BJ (cell line): ENCODE results near the gene ERG. TPM values are rescaled to one million over a fixed set of nuclear protein-coding genes. Genes with fewer than 3 reads are reported as not detected.

Source experiments
- CTCF ChIA-PET: fragments of 350-600 bp; formaldehyde crosslinking; extraction: SDS; loops from one replicate; lab custom pipeline; 2021; ENCODE audit warnings: antibody characterized with exemption, inconsistent platforms; lab: Yijun Ruan, JAX
- POLR2A ChIA-PET: fragments of 300-600 bp; sonication (Branson Sonifier 250); formaldehyde crosslinking; extraction: SDS; loops from one replicate; lab custom pipeline; 2021; ENCODE audit warnings: antibody characterized with exemption; lab: Charles Lee
- DNase-seq: peaks from one replicate; pipeline ENCODE4 v3.0.0-alpha.2; 2011; ENCODE audit warnings: low read depth
- H3K27me3 ChIP-seq: 2 replicates; pipeline ENCODE4 v1.6.0; 2011; ENCODE audit warnings: low read length; ENCODE audit not compliant: control insufficient read depth, insufficient read depth
- H3K36me3 ChIP-seq: 2 replicates; pipeline ENCODE4 v1.5.1; 2011; ENCODE audit warnings: low read length; ENCODE audit not compliant: control insufficient read depth, insufficient read depth
- H3K4me3 ChIP-seq: 2 replicates; pipeline ENCODE4 v1.5.1; 2011; ENCODE audit warnings: low read depth, mild to moderate bottlenecking, control low read depth, low read length
- polyA plus RNA-seq: library from polyadenylated mRNA; depleted of rRNA; stranded (reverse); fragments of >200 nt; gene quantifications from 2 replicates; pipeline ENCODE4 v1.2.3, GENCODE V29; 2011
- TF ChIP-seq, protein P1 (sequence below): IDR thresholded peaks from 2 replicates; pipeline ENCODE4 v1.5.1; 2011; ENCODE audit warnings: low read depth, mild to moderate bottlenecking, control low read depth, inconsistent platforms, low read length, moderate library complexity; ENCODE audit not compliant: insufficient read depth

The ERG gene
- polyA plus RNA-seq, 1 experiment = not detected

DNA sequence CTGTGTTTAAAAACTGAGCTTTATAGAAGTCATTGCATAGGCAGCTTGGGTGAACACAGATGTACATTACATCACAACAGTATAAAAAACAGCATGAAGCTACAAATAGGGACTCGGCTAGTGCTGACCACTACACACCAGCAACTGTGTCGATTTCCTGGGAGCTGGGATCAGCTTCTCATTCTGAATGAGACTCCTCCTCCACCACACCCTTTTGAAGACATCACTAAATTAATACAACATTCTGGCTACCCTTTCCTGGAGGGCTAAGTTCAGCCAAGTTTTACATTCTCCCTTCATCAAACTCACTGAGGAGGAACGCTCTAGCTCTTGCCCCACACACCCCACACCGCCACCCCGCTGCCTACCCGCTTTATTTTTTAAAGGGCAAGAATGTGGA, 102.7 kb downstream of the ERG start:
- POLR2A ChIA-PET = no interaction called here

DNA sequence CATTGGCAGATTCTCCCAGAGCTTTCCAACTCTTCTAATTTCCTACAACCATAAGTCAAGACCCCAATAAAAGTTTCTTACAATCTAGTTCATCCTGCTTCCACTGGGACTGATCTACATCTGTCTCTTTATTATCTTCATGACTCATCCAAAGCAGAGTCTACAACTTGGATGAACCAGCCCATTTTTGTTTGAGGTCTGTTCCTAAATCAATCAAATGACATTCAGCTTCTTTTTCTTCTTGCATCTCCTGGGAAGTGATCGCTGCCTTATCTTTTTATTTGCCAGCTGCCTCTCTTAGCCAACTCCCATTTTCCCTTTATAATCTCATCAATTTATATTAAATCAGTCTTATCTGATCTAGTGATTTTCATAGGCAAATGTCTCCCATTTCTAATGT, 105.6 kb downstream of the ERG start:
- Histone ChIP-seq H3K36me3 (no peaks in the 10 kb centered on the region), H3K27me3 (peaks cover 2% of the 10 kb centered on the region; the same call in 1 of the 2 replicates), H3K4me3 (no peak overlapping the region)
- no peak for DNase-seq
- TF ChIP-seq, protein P1, sequence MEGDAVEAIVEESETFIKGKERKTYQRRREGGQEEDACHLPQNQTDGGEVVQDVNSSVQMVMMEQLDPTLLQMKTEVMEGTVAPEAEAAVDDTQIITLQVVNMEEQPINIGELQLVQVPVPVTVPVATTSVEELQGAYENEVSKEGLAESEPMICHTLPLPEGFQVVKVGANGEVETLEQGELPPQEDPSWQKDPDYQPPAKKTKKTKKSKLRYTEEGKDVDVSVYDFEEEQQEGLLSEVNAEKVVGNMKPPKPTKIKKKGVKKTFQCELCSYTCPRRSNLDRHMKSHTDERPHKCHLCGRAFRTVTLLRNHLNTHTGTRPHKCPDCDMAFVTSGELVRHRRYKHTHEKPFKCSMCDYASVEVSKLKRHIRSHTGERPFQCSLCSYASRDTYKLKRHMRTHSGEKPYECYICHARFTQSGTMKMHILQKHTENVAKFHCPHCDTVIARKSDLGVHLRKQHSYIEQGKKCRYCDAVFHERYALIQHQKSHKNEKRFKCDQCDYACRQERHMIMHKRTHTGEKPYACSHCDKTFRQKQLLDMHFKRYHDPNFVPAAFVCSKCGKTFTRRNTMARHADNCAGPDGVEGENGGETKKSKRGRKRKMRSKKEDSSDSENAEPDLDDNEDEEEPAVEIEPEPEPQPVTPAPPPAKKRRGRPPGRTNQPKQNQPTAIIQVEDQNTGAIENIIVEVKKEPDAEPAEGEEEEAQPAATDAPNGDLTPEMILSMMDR = no peak
- CTCF ChIA-PET = interaction anchor here (0.7 kb wide), 1 partner anchor 13 kb away, joined by 3 read pairs; no protein-coding TSS in a partner anchor
- POLR2A ChIA-PET = no interaction called here

More for the DNA sequence above, 102.7 kb downstream of the ERG start:
- Histone ChIP-seq H3K36me3 (no peaks in the 10 kb centered on the region), H3K4me3 (no peak overlapping the region), H3K27me3 (peaks cover 6% of the 10 kb centered on the region)
- DNase-seq = no peak
- CTCF ChIA-PET = interaction anchor here (1.2 kb wide), 1 partner anchor 14 kb away, joined by 4 read pairs; no protein-coding TSS in a partner anchor
- TF ChIP-seq, protein P1 = no peak

DNA sequence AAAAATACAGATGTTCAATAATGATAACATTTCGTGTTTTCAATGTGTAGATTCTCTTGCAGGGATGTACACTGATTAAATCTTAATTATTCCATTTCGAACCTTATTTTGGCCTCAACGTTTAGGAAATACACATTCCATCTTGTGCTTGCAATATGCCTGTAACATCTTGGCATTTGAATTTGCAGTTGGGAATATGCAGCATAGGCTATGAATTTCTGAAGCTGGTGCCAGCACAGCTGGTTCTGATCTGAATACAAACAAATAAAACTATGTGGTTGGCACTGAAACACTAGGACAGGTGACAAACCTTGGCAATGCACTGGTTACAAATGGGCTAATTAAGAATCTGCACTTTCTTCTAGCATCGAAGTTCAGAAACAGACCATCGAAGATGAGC, 108.4 kb downstream of the ERG start:
- no peak for DNase-seq
- Histone ChIP-seq H3K4me3 (no peak overlapping the region), H3K27me3 (peaks cover 4% of the 10 kb centered on the region; the same call in 1 of the 2 replicates), H3K36me3 (no peaks in the 10 kb centered on the region)
- CTCF ChIA-PET = interaction anchor here (1.4 to 1.5 kb wide), 2 partner anchors 9 to 11 kb away, joined by 3 read pairs; no protein-coding TSS in a partner anchor
- POLR2A ChIA-PET = no interaction called here
- TF ChIP-seq, protein P1 = no peak

DNA sequence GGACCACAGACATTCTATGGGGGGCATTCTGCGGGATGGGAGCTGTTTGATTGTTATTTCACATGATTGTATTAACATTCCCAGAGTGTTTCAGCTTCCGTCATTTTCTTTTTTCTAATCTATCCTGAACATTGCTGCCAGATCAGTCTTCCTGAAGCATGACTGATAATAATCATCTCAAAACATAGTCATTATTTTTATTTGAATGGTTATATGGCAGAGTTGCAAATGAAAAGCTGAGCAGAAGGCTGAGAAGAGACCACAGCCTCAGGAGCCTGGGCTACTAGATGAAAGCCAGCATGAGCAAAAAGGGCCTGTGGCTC, 109.0 kb downstream of the ERG start:
- no peak for DNase-seq
- CTCF ChIA-PET = interaction anchor here (1.4 to 1.5 kb wide), 2 partner anchors 10 to 11 kb away, joined by 3 read pairs; no protein-coding TSS in a partner anchor
- TF ChIP-seq, protein P1 = no peak
- POLR2A ChIA-PET = no interaction called here
- Histone ChIP-seq H3K36me3 (no peaks in the 10 kb centered on the region), H3K4me3 (no peak overlapping the region), H3K27me3 (peaks cover 5% of the 10 kb centered on the region)

DNA sequence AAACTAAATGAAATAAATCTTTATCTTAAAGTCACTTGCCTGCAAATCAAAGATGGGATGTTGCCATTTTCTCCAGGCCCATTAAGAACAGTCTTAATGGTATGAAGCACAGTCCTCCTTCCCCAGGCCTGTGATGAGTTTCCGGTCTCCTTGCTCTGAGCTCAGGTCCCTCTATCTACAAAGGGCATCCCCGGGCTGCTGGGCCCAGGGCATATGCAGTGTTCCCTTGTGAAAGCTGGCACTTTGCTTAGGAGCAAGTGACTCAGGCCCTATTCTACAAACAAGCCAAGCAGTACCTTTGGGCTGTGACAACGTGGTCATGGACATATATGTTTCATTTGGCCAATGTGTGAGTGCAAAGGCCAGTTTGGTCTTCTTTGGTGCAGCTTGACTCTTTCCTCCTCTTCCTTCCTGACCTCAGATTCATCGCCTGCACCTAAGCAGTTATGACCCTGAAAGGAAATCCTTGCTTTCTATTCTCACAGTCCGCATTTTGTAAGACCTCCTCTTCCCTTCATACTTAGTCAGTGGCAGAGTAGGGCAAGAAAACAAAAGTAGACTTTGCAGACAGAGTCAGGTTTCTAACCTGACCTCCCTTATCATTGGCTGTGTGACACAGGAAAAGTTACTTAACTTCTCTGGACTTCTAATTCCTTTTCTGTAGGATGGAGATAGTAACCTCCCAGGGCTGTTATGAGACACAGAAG, 109.5 kb downstream of the ERG start:
- peaks cover 5% of the 10 kb centered on the region for H3K27me3 ChIP-seq
- DNase-seq = no peak
- ChIA-PET POLR2A (no interaction called here), CTCF (interaction anchor here (1.4 to 1.5 kb wide), 2 partner anchors 10 kb away, joined by 3 read pairs; no protein-coding TSS in a partner anchor)
- H3K4me3 ChIP-seq = no peak overlapping the region
- H3K36me3 ChIP-seq = no peaks in the 10 kb centered on the region
- TF ChIP-seq, protein P1 = no peak
